Stomach (tissue), 9 donors: ENCODE measurements around the gene PTBP3. TPM values are rescaled to one million over a fixed set of nuclear protein-coding genes. Genes with fewer than 3 reads are reported as not detected.

ENCODE experiments used
- DNase-seq, 2 donors: peaks; one replicate each; pipeline versions ENCODE4 v3.0.0 to v3.0.0-alpha.2; 2013 to 2019
- H3K27ac ChIP-seq, 5 donors: fragments of 200-600 bp in 4 of 5; sonication (generic) in 4 of 5; one replicate each; pipeline ENCODE4 v1.5.1; 2013 to 2019; ENCODE audit warnings: mild to moderate bottlenecking in 1 of 5, moderate library complexity in 1 of 5
- H3K27me3 ChIP-seq, 3 donors: fragments of 200-600 bp; sonication (generic); one replicate each; pipeline ENCODE4 v1.5.1; 2017 to 2019; ENCODE audit warnings: mixed run types in 1 of 3
- H3K36me3 ChIP-seq, 4 donors: fragments of 200-600 bp; sonication (generic); 1 replicate in 3 of 4; 2 replicates in 1 of 4; pipeline ENCODE4 v1.5.1; 2016 to 2019
- H3K4me1 ChIP-seq, 4 donors: fragments of 200-600 bp; sonication (generic); one replicate each; pipeline ENCODE4 v1.5.1; 2016 to 2019
- H3K4me3 ChIP-seq, 4 donors: fragments of 200-600 bp; sonication (generic) in 3 of 4; one replicate each; pipeline ENCODE4 v1.5.1; 2016 to 2019; ENCODE audit warnings: mild to moderate bottlenecking in 1 of 4
- H3K9me3 ChIP-seq, 4 donors: fragments of 200-600 bp; sonication (generic); one replicate each; pipeline ENCODE4 v1.5.1; 2016 to 2019
- CTCF ChIP-seq, 7 experiments: fragments of 450-650 bp in 4 of 7; fragments of 200-600 bp in 3 of 7; sonication (generic) in 3 of 7; IDR thresholded peaks; one replicate each; pipeline ENCODE4 v1.5.1; 2016 to 2019; ENCODE audit warnings: antibody characterized with exemption in 7 of 7, control low read depth in 2 of 7, mild to moderate bottlenecking in 1 of 7
- EP300 ChIP-seq: sonication (generic); formaldehyde crosslinking; IDR thresholded peaks from one replicate; pipeline ENCODE4 v1.6.1; 2017; ENCODE audit warnings: antibody characterized with exemption
- POLR2A ChIP-seq, 4 donors: fragments of 450-650 bp; IDR thresholded peaks; one replicate each; pipeline ENCODE4 v1.6.1; 2016; ENCODE audit warnings: antibody characterized with exemption in 4 of 4, control low read depth in 2 of 4, mild to moderate bottlenecking in 1 of 4, moderate library complexity in 1 of 4
- POLR2AphosphoS5 ChIP-seq, 3 donors: sonication (generic); formaldehyde crosslinking; IDR thresholded peaks; one replicate each; pipeline ENCODE4 v1.6.1; 2016; ENCODE audit warnings: antibody characterized with exemption in 3 of 3
- WGBS, 5 donors: extraction: QIAGEN DNeasy Blood & Tissue Kit in 3 of 5; methylation state at CpG; one replicate each; pipeline versions ENCODE4 v1.1.5 to v1.1.7; 2013 to 2018; 5-methylcytosine and 5-hydroxymethylcytosine counted together
- intact Hi-C: fragments of 100-400 bp; cut with DNase I; formaldehyde crosslinking; loops from one replicate; pipeline ENCODE4 v1.15.1; 2023; ENCODE audit warnings: low total_unique reads
- polyA plus RNA-seq, 3 donors: library from polyadenylated mRNA; stranded (reverse); fragments of 200-250 nt; gene quantifications; one replicate each; pipeline ENCODE4 v1.2.3, GENCODE V29; 2013
- total RNA-seq, 5 donors: library from RNA; depleted of rRNA; stranded (reverse); fragments of >200 nt; gene quantifications; one replicate each; pipeline versions ENCODE4 v1.1.0 to v1.2.3, GENCODE V29; 2014 to 2016
- donor health status: healthy with polysubstance abuse.
- donor health status: Bipolar disorder and iron deficiency.
- donor health status: healthy.

PTBP3 gene
- total and polyA plus RNA-seq, 8 donors = 11.7 to 90.7 (median 24.1) TPM

GRCh38 chr9:112265391-112265790, 68.0 kb downstream of the PTBP3 start:
- DNase-seq = no peak
- H3K9me3 ChIP-seq = no peaks in the 10 kb centered on the region
- peaks cover 0 to 25% (median 3%) of the 10 kb centered on the region in 4 donors for H3K4me1 ChIP-seq
- H3K27ac ChIP-seq = no peak overlapping the region
- H3K36me3 ChIP-seq = peaks cover 0 to 40% (median 32%) of the 10 kb centered on the region in 4 donors
- 87 to 95% (median 94%) methylated on average over 9 of the region's 9 CpGs for WGBS, 5 donors
- H3K4me3 ChIP-seq = no peak overlapping the region
- intact Hi-C loops = no loop called here
- TF ChIP-seq EP300 = no peak
- no peak for TF ChIP-seq POLR2A (IDR thresholded peaks at IDR 0.05)
- TF ChIP-seq POLR2AphosphoS5 (IDR thresholded peaks at IDR 0.05) = no peak
- TF ChIP-seq CTCF (IDR thresholded peaks at IDR 0.05) = no peak
- H3K27me3 ChIP-seq = no peaks in the 10 kb centered on the region

- TF ChIP-seq EP300 (no peak), POLR2AphosphoS5 (IDR thresholded peaks at IDR 0.05) (no peak), POLR2A (IDR thresholded peaks at IDR 0.05) (no peak)
- intact Hi-C loops = no loop called here
- H3K4me1 ChIP-seq = peaks cover 0 to 24% (median 3%) of the 10 kb centered on the region in 4 donors
Observed at GRCh38 chr9:112262577-112262976, 70.8 kb downstream of the PTBP3 start.

GRCh38 chr9:112261133-112261532, 72.3 kb downstream of the PTBP3 start:
- intact Hi-C loops = no loop called here
- no peak for DNase-seq
- no peaks in the 10 kb centered on the region for H3K9me3 ChIP-seq
- no peaks in the 10 kb centered on the region for H3K27me3 ChIP-seq
- H3K4me1 ChIP-seq = peaks cover 0 to 24% (median 3%) of the 10 kb centered on the region in 4 donors
- WGBS, 5 donors = 78 to 91% (median 86%) methylated on average over 5 of the region's 5 CpGs
- peaks cover 0 to 24% (median 20%) of the 10 kb centered on the region in 4 donors for H3K36me3 ChIP-seq
- no peak overlapping the region for H3K4me3 ChIP-seq
- H3K27ac ChIP-seq = no peak overlapping the region
- TF ChIP-seq POLR2AphosphoS5 (IDR thresholded peaks at IDR 0.05) (no peak), POLR2A (IDR thresholded peaks at IDR 0.05) (no peak), CTCF (IDR thresholded peaks at IDR 0.05) (no peak), EP300 (no peak)

More at GRCh38 chr9:112262577-112262976, 70.8 kb downstream of the PTBP3 start:
- no peak overlapping the region for H3K4me3 ChIP-seq
- no peak for DNase-seq
- no peaks in the 10 kb centered on the region for H3K9me3 ChIP-seq
- 78 to 92% (median 87%) methylated on average over 3 of the region's 3 CpGs for WGBS, 5 donors
- peaks cover 0 to 35% (median 33%) of the 10 kb centered on the region in 4 donors for H3K36me3 ChIP-seq
- H3K27ac ChIP-seq = no peak overlapping the region
- H3K27me3 ChIP-seq = no peaks in the 10 kb centered on the region

- H3K27me3 ChIP-seq = no peaks in the 10 kb centered on the region
- WGBS, 5 donors = 89 to 98% (median 93%) methylated on average over 2 of the region's 2 CpGs
- no peak overlapping the region for H3K27ac ChIP-seq
- peaks cover 0 to 9% (median 0%) of the 10 kb centered on the region in 4 donors for H3K4me1 ChIP-seq
- no peak for DNase-seq
- H3K4me3 ChIP-seq = no peak overlapping the region
- intact Hi-C loops = no loop called here
- TF ChIP-seq POLR2AphosphoS5 (IDR thresholded peaks at IDR 0.05) = no peak
- no peak for TF ChIP-seq CTCF (IDR thresholded peaks at IDR 0.05)
- no peak for TF ChIP-seq EP300
- TF ChIP-seq POLR2A (IDR thresholded peaks at IDR 0.05) = no peak
- H3K36me3 ChIP-seq = peaks cover 0 to 16% (median 13%) of the 10 kb centered on the region in 4 donors
- no peaks in the 10 kb centered on the region for H3K9me3 ChIP-seq
Observed at GRCh38 chr9:112258106-112258505, 75.3 kb downstream of the PTBP3 start.

- Histone ChIP-seq H3K4me3 (no peak overlapping the region), H3K4me1 (peaks cover 0 to 14% (median 0%) of the 10 kb centered on the region in 4 donors), H3K27me3 (no peaks in the 10 kb centered on the region), H3K27ac (no peak overlapping the region), H3K9me3 (no peaks in the 10 kb centered on the region), H3K36me3 (peaks cover 0 to 23% (median 18%) of the 10 kb centered on the region in 4 donors)
- DNase-seq = no peak
- WGBS, 5 donors = 78 to 89% (median 80%) methylated on average over 5 of the region's 5 CpGs
- TF ChIP-seq POLR2AphosphoS5 (IDR thresholded peaks at IDR 0.05) = no peak
- TF ChIP-seq CTCF (IDR thresholded peaks at IDR 0.05) = no peak
- TF ChIP-seq POLR2A (IDR thresholded peaks at IDR 0.05) = no peak
- no peak for TF ChIP-seq EP300
- intact Hi-C loops = no loop called here
Observed at GRCh38 chr9:112252194-112252593, 81.2 kb downstream of the PTBP3 start.
